ENCODE measurements around the gene UNC93B1.

UNC93B1 gene

GRCh38 chr11:68003846-68004550, at the start of gene UNC93B1:
UNC93B1 (minus strand) TSS chr11:68004097; CDS start chr11:68004043, 54 bp downstream.
- DNase-seq (ENCODE audit: low read depth), result peak; percentile 52

GRCh38 chr11:68053117-68053516, 49.2 kb upstream of the UNC93B1 start:
- DNase-seq (ENCODE audit: low read depth), result no peak

DNA sequence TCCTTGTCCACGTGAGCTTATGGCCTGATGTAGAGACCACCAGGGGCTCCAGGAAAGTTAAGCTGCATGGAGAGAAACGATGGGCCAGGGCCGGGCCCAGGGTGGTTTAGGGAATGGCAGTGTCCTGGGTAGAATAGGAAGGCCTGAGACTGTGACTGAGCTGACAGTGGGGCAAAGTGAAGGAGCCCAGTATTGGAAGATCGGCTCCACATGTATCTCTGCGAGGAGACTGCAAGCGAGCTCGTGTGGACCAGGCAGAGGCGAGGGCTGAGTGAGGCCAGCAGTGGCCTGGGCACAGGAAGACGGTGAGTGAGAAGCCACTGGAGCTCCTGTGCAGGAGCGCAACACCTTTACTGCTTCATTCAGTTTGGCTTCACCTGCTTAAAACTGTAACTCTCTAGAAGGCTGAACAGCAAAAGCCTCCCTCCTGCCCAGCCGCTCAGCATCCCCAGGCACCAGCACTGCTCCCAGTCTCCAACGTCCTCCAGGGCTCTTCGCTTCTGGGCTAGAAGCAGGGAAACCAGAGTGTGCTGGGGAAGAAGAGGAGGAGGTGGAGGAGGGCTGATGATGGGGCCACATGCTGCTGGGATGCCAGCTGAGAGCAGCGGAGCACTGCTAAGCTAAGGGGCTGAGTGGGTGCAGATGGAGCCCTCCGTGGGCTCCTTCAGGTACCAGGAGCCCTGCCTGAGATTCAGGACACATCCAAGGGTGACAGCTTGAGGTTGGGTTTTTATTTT, 48.4 kb upstream of the UNC93B1 start:
- DNase-seq (ENCODE audit: low read depth), result no peak

GRCh38 chr11:68051191-68052136, 47.6 kb upstream of the UNC93B1 start:
- DNase-seq (ENCODE audit: low read depth), result no peak

- DNase-seq (ENCODE audit: low read depth), result no peak
Observed at GRCh38 chr11:68050371-68050841, 46.5 kb upstream of the UNC93B1 start.

DNA sequence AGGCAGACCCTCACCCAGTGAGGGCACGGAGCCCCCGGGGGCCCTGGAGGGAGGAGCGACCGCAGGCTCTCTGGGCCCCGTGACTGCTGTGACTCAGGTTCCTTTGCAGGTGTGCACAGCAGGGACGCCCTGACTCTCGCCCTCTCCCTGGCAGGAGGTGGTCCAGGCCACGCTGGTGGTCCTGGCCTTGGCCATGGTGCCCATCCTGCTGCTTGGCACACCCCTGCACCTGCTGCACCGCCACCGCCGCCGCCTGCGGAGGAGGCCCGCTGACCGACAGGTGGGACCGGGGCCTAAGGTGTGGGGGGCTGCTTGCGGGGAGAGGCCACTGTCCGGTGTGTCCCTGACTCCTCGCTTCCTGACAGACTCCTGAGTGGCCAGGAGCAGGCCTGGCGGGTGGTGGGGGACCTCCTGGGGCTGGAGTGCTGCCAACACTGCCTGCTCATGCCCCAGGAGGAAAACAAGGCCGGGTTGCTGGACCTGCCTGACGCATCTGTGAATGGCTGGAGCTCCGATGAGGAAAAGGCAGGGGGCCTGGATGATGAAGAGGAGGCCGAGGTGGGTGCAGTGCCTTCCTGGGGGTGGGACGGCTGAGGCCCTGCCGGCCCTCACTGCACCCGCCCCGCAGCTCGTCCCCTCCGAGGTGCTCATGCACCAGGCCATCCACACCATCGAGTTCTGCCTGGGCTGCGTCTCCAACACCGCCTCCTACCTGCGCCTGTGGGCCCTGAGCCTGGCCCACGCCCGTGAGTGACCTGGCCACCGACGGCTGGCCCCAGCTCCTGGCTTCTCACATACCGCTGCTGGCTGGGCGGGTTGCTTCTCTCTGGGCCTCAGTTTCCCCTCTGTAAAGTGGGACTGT, 45.8 kb upstream of the UNC93B1 start:
- no peak for DNase-seq (ENCODE audit: low read depth)

GRCh38 chr11:68048681-68049508, 45.0 kb upstream of the UNC93B1 start:
- no peak for DNase-seq (ENCODE audit: low read depth)

GRCh38 chr11:68047437-68048290, 43.8 kb upstream of the UNC93B1 start:
- no peak for DNase-seq (ENCODE audit: low read depth)

GRCh38 chr11:68044898-68045351, 41.0 kb upstream of the UNC93B1 start:
- no peak for DNase-seq (ENCODE audit: low read depth)

DNA sequence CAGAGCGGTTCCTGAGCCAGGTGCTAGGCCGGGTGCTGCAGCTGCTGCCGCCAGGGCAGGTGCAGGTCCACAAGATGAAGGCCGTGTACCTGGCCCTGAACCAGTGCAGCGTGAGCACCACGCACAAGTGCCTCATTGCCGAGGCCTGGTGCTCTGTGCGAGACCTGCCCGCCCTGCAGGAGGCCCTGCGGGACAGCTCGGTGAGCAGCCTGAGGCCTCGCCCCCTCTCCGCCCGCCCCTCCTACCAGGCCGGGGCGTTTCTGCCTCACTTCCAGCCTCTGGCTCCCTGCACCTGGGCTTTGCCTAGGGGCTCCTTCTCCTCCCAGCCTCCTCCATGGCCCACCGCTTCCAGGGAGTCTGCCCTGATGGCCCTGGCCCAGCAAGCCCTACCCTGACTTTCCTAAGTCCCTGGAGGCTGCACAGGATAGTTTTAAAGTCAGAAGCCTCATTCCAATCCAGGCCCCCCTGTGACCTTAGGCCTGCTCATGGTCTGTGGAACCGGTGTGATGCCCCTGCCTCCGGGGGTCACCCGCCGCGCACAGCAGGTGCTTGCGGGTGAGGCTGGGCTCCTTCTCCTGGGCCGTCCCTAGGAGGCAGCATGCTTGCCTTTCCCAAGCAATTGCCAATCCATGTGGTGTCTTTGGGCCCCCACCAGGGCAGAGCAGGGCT, 40.4 kb upstream of the UNC93B1 start:
- DNase-seq (ENCODE audit: low read depth), result no peak

DNA sequence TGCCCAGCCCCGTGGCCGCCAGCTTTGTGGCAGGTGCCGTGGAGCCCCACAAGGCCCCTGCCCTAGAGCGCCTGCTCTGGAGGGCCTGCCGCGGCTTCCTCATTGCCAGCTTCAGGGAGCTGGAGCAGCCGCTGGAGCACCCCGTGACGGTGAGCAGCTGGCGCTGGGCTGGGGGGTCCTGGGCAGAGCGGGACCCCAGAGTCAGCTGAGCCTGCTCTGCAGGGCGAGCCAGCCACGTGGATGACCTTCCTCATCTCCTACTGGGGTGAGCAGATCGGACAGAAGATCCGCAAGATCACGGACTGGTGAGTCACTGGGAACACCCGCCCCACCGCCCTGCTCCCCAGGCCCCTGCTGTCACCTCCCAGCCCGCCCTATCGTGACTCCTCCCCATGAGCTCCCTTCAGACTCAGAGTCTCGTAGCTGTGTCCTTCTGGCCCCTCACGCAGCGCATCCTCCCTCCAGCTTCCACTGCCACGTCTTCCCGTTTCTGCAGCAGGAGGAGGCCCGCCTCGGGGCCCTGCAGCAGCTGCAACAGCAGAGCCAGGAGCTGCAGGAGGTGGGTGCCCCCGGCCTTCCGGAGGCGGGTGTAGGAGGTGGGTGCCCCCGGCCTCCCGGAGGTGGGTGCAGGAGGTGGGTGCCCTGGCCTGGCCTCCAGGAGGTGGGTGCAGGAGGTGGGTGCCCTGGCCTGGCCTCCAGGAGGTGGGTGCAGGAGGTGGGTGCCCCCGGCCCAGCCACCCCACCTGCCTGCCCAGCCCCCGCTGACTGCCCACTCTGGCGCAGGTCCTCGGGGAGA, 39.6 kb upstream of the UNC93B1 start:
- DNase-seq (ENCODE audit: low read depth), result no peak

GRCh38 chr11:68043029-68043348, 39.1 kb upstream of the UNC93B1 start:
- DNase-seq (ENCODE audit: low read depth), result no peak

DNA sequence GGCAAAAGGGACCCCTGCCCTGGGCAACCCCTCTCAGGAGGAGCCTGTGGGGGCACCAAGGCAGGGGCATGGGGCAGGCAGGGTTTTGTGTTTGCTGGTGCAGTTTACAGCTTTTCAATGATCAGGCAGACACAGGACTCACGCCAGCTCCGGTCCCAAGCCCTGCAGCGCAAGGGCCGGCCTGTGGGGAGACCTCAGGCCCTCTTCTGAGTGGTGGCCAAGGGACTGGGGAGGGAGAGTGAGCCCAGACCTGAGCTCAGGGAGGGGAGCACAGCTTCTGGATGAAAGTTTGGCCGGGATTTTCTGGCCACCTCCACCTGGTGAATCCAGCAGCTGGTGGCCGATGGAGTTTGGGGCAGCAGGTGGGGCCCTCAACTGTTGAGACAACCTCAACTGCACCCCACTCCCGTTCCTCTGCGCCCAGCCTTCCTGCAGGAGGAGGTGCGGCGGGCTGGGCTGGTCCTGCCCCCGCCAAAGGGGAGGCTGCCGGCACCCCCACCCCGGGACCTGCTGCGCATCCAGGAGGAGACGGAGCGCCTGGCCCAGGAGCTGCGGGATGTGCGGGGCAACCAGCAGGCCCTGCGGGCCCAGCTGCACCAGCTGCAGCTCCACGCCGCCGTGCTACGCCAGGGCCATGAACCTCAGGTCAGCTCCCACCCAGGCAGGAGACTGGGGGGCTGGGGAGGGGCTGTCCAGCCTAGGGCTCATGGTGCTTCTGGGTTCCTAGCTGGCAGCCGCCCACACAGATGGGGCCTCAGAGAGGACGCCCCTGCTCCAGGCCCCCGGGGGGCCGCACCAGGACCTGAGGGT, 38.5 kb upstream of the UNC93B1 start:
- DNase-seq (ENCODE audit: low read depth), result no peak

GRCh38 chr11:68041617-68042218, 37.8 kb upstream of the UNC93B1 start:
- no peak for DNase-seq (ENCODE audit: low read depth)

DNA sequence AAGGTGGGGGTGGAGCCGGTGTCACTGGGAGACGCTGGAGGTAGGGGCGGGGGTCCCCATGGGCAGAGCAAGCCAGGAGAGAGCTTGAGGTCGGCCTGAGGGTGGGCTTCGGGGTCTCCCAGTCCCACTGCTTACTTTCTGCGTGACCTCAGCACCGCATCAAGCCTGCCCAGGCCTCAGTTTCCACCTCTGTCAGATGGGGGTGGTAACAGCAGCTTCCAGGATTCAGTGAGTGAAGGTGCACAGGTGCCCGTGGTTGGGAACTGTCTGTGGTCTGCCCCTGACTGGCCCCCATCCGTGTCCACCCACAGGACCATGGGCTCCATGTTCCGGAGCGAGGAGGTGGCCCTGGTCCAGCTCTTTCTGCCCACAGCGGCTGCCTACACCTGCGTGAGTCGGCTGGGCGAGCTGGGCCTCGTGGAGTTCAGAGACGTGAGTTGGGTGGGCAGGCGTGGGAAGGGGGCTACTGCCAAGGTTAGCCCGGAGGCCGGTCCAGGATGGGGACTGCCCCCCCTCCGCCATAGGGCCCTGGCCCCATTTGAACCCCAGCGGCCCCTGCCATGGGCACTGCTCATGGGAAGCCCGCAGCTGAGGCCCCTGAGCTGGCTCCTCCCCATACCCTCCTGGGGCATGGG, 37.2 kb upstream of the UNC93B1 start:
- DNase-seq (ENCODE audit: low read depth), result no peak

Data from stimulated activated CD8-positive, alpha-beta memory T cell treated with anti-CD3 and anti-CD28 coated beads, Interleukin-15, amount 100 ng/mL, for 1 hour (primary cell).